UCSD-AML1 (cell line): ENCODE measurements around the gene MAML3.
A peak's percentile ranks its signal among the peaks of the same experiment; 100 is the strongest.

Source experiments
- DNase-seq: peaks from one replicate; lab custom pipeline; 2025; ENCODE audit not compliant: unreplicated experiment; lab: John Stamatoyannopoulos, UW

The MAML3 gene

GRCh38 chr4:140012688-140013486 lies 141.1 kb downstream of the MAML3 start:
- DNase-seq, result peak; percentile 50

- DNase-seq, result no peak
These were observed 148.3 kb downstream of the MAML3 start for GRCh38 chr4:140005699-140006098.

GRCh38 chr4:140004922-140005627 lies 148.9 kb downstream of the MAML3 start:
- DNase-seq, result no peak

- DNase-seq, result no peak
These were observed 149.5 kb downstream of the MAML3 start for GRCh38 chr4:140004549-140004895.

GRCh38 chr4:140003876-140004548 lies 150.0 kb downstream of the MAML3 start:
- DNase-seq, result no peak

- DNase-seq, result no peak
These were observed 153.8 kb downstream of the MAML3 start for GRCh38 chr4:140000232-140000631.

- DNase-seq, result no peak
These were observed 164.9 kb downstream of the MAML3 start for GRCh38 chr4:139988863-139989765.

GRCh38 chr4:139987502-139987850 lies 166.5 kb downstream of the MAML3 start:
- no peak for DNase-seq

- no peak for DNase-seq
These were observed 167.1 kb downstream of the MAML3 start for GRCh38 chr4:139986689-139987501.

- no peak for DNase-seq
These were observed 167.9 kb downstream of the MAML3 start for GRCh38 chr4:139986106-139986505.

GRCh38 chr4:139985401-139985800 lies 168.6 kb downstream of the MAML3 start:
- no peak for DNase-seq

- no peak for DNase-seq
These were observed 169.5 kb downstream of the MAML3 start for GRCh38 chr4:139984471-139984870.

- peak; percentile 33 for DNase-seq
These were observed 175.3 kb downstream of the MAML3 start for GRCh38 chr4:139978692-139979091.

GRCh38 chr4:139977838-139978609 lies 176.0 kb downstream of the MAML3 start:
- DNase-seq, result no peak

- no peak for DNase-seq
These were observed 178.1 kb downstream of the MAML3 start for GRCh38 chr4:139975830-139976272.

- DNase-seq, result no peak
These were observed 180.4 kb downstream of the MAML3 start for GRCh38 chr4:139973616-139974015.

- no peak for DNase-seq
These were observed 181.0 kb downstream of the MAML3 start for GRCh38 chr4:139973015-139973414.

- DNase-seq, result no peak
These were observed 181.7 kb downstream of the MAML3 start for GRCh38 chr4:139972305-139972704.

- no peak for DNase-seq
These were observed 182.9 kb downstream of the MAML3 start for GRCh38 chr4:139971111-139971510.
